Sigmoid colon (tissue), 4 donors: ENCODE results near the gene RRN3.

ENCODE experiments used
- POLR2A ChIP-seq, 2 donors: fragments of 450-650 bp; IDR thresholded peaks; one replicate each; pipeline ENCODE4 v1.6.1; 2016; ENCODE audit warnings: antibody characterized with exemption in 2 of 2, mild to moderate bottlenecking in 2 of 2, moderate library complexity in 2 of 2
- POLR2AphosphoS5 ChIP-seq, 4 donors: sonication (generic); formaldehyde crosslinking; IDR thresholded peaks; one replicate each; pipeline ENCODE4 v1.6.1; 2017; ENCODE audit warnings: antibody characterized with exemption in 4 of 4
- TF ChIP-seq, protein P1 (sequence below), 4 experiments: fragments of 450-650 bp in 3 of 4; fragments of 200-600 bp in 1 of 4; IDR thresholded peaks; one replicate each; pipeline ENCODE4 v1.5.1; 2016 to 2019; ENCODE audit warnings: antibody characterized with exemption in 4 of 4, mild to moderate bottlenecking in 3 of 4, moderate library complexity in 2 of 4

DNA sequence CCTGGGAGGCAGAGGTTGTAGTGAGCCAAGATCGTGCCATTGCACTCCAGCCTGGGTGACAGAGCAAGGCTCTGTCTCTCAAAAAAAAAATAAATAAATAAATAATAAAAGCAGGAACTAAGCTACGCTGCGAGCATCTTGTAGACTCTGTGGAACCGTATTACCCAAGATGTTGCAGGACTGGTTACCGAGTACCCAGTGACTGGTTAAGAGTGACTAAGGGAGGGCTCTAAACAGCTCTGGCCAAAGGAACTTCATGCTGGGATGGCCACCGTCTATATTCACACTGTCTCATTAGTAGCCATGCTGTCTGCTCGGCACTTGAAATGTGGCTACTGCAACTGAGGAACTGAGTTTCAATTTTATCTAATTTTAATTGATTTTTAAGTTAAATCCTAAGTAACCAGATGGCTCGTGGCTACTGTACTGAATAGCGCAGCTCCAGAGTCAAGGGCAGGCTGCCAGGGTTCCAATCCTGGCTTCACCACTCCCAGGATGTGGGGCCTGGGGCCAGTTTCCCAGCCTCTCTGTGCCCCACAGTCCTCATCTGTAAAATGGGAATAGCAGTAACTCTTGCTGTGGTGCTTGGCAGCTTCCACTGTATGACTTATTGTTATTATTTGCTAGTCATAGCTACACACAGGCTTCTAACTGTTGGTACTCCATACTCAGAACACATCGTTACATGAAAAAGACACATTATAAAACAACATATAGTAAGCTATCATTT, 41.2 kb downstream of the RRN3 start:
- TF ChIP-seq, protein P1, sequence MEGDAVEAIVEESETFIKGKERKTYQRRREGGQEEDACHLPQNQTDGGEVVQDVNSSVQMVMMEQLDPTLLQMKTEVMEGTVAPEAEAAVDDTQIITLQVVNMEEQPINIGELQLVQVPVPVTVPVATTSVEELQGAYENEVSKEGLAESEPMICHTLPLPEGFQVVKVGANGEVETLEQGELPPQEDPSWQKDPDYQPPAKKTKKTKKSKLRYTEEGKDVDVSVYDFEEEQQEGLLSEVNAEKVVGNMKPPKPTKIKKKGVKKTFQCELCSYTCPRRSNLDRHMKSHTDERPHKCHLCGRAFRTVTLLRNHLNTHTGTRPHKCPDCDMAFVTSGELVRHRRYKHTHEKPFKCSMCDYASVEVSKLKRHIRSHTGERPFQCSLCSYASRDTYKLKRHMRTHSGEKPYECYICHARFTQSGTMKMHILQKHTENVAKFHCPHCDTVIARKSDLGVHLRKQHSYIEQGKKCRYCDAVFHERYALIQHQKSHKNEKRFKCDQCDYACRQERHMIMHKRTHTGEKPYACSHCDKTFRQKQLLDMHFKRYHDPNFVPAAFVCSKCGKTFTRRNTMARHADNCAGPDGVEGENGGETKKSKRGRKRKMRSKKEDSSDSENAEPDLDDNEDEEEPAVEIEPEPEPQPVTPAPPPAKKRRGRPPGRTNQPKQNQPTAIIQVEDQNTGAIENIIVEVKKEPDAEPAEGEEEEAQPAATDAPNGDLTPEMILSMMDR (IDR thresholded peaks at IDR 0.05) = no peak
- no peak for TF ChIP-seq POLR2A (IDR thresholded peaks at IDR 0.05)
- TF ChIP-seq POLR2AphosphoS5 (IDR thresholded peaks at IDR 0.05) = no peak
